B cell (primary cell): ENCODE measurements around the gene PSORS1C1.

Source experiments
- EZH2 ChIP-seq: IDR thresholded peaks from 2 replicates; pipeline ENCODE4 v1.6.1; 2012; ENCODE audit warnings: borderline replicate concordance, low read depth, mild to moderate bottlenecking, moderate library complexity, low read length; ENCODE audit not compliant: insufficient read depth, poor library complexity, severe bottlenecking
- TF ChIP-seq, protein P1 (sequence below): fragments of 200-600 bp; IDR thresholded peaks from one replicate; pipeline ENCODE4 v1.8.0; 2022; ENCODE audit warnings: antibody characterized with exemption, mild to moderate bottlenecking

DNA sequence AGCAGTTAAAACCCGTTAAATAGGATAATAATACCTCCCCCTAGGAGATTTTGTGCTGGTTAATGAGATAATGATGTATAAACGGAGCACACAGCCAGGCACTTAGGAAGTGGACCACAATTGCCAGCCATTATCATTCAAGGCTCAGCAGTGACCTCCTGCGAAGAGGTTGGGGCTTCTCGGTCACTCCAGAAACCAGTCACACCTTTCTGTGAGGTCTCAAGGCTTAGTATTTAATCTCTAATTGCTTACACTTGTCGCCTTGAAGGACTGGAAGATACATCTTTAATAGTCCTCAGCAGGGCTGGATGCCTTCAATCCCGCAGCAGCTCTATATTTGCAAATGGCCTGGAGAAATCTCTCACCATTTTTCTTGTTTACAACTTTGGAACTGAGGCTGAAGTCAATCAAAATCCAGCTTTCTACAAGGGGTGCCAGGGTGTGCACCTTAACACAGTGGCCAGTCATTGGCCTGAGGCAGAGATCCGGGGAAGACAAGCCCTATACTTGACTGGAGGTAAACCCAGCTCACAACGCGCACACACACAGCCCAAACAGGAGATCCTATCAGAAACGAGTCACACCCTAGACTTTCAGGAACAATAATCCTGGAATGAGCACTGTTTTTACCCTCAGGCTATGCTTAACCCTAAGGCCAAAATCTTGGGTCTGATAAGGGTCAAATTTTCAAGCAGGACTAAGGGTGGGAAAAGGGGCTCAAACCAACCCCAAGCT is 54.7 kb downstream of the PSORS1C1 start:
- TF ChIP-seq EZH2 = no peak
- TF ChIP-seq, protein P1, sequence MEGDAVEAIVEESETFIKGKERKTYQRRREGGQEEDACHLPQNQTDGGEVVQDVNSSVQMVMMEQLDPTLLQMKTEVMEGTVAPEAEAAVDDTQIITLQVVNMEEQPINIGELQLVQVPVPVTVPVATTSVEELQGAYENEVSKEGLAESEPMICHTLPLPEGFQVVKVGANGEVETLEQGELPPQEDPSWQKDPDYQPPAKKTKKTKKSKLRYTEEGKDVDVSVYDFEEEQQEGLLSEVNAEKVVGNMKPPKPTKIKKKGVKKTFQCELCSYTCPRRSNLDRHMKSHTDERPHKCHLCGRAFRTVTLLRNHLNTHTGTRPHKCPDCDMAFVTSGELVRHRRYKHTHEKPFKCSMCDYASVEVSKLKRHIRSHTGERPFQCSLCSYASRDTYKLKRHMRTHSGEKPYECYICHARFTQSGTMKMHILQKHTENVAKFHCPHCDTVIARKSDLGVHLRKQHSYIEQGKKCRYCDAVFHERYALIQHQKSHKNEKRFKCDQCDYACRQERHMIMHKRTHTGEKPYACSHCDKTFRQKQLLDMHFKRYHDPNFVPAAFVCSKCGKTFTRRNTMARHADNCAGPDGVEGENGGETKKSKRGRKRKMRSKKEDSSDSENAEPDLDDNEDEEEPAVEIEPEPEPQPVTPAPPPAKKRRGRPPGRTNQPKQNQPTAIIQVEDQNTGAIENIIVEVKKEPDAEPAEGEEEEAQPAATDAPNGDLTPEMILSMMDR = no peak
